Neural crest cell (in vitro differentiated cells): ENCODE results near the gene MITD1. TPM values are rescaled to one million over a fixed set of nuclear protein-coding genes. Genes with fewer than 3 reads are reported as not detected.

Experiments used
- DNase-seq: peaks from one replicate; pipeline ENCODE4 v3.0.0; 2021; ENCODE audit warnings: low read depth, mixed read lengths, low spot score
- H3K27ac Mint-ChIP-seq: one replicate; pipeline ENCODE4 v1.8.0; 2021; ENCODE audit warnings: mild to moderate bottlenecking, mixed read lengths; ENCODE audit not compliant: unreplicated experiment
- H3K27me3 Mint-ChIP-seq: 2 replicates; pipeline ENCODE4 v1.8.0; 2021; ENCODE audit warnings: low read depth, mild to moderate bottlenecking, mixed read lengths
- H3K36me3 Mint-ChIP-seq: 2 replicates; pipeline ENCODE4 v1.8.0; 2021; ENCODE audit warnings: low read depth, mild to moderate bottlenecking, mixed read lengths
- H3K4me1 Mint-ChIP-seq: 2 replicates; pipeline ENCODE4 v1.8.0; 2021; ENCODE audit warnings: mixed read lengths
- H3K4me3 Mint-ChIP-seq: one replicate; pipeline ENCODE4 v1.8.0; 2021; ENCODE audit warnings: mild to moderate bottlenecking, mixed read lengths
- H3K9me3 Mint-ChIP-seq: 2 replicates; pipeline ENCODE4 v1.8.0; 2021; ENCODE audit warnings: mixed read lengths
- CTCF ChIP-seq: fragments of 200-600 bp; sonication (generic); conservative IDR thresholded peaks from 2 replicates; pipeline ENCODE4 v1.5.0; 2021; ENCODE audit warnings: antibody characterized with exemption, mild to moderate bottlenecking
- total RNA-seq: library from RNA; stranded (reverse); gene quantifications from 2 replicates; pipeline ENCODE4 v1.2.1, GENCODE V29; 2021

The MITD1 gene
- total RNA-seq, 1 donor from 2014 or later, result 31.7 TPM

DNA sequence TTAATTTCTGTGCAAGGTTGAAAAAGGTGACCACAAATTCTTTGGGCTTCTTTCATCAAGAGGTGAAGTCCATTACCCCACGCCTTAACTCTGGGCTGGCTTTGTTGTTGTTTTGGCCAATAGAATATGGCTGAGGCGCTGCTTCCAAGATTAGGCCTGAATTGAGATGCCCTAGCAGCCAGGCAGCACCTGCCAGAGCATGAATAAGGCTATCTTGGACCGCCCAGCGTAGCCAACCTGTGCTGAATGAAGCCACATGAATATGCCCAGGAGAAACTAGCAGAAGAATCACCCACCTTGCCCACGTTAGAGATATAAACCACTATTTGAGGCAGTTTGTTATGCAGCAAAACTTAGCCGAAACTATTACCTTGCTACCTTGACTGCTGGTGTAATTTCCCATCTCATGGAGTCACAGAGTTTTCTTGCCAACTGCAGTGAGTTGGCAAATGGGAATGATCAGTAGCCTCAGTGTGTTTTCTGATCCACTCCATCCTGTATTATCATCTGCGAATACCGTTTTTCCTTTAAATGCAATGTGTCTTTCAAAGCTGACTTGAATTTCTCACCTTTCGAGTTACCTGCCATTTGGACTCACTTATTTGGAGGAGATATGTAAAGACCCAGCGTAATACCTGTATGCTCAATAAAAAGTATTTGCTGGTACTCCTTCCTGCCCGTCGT lies 26.8 kb downstream of the MITD1 start:
- H3K27me3 Mint-ChIP-seq, result no peaks in the 10 kb centered on the region
- DNase-seq, result no peak
- no peaks in the 10 kb centered on the region for H3K9me3 Mint-ChIP-seq
- peaks cover 3% of the 10 kb centered on the region for H3K36me3 Mint-ChIP-seq
- no peak for TF ChIP-seq CTCF
- H3K4me3 Mint-ChIP-seq, result no peak overlapping the region
- H3K4me1 Mint-ChIP-seq, result peaks cover 15% of the 10 kb centered on the region
- H3K27ac Mint-ChIP-seq, result peak overlapping the region; percentile 94

DNA sequence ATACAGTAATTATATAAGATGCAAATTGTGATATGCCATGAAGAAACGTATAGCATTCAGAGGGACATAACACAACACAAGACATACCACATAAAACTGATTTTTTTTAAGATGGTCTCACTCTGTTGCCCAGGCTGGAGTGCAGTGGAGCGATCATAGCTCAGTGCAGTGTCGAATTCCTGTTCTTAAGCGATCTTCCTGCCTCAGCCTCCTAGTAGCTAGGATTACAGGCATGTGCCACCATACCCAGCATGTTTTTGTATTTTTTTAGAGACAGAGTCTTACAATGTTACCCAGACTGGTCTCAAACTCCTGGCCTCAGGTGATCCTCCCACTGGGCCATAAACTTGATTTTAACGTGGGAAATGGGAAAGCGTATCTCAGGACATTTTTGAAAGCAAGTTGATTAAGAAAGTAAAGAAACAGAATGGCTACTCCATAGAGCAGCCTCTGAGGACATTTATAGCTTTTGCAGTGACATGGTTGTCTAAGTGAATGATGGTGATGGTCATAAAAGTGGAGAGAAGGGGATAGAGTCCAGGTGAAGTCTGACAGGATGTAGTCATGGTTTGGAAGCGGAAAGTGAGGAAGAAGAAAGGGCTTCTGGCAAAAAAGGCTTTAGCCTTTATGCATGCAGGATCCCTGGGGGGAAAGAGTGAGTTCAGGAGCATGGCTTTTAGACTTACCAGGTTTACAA lies 28.5 kb downstream of the MITD1 start:
- Mint-ChIP-seq H3K9me3 (no peaks in the 10 kb centered on the region), H3K36me3 (peaks cover 2% of the 10 kb centered on the region), H3K4me1 (peaks cover 14% of the 10 kb centered on the region), H3K4me3 (no peak overlapping the region), H3K27me3 (no peaks in the 10 kb centered on the region), H3K27ac (no peak overlapping the region)
- DNase-seq, result no peak
- TF ChIP-seq CTCF, result no peak

DNA sequence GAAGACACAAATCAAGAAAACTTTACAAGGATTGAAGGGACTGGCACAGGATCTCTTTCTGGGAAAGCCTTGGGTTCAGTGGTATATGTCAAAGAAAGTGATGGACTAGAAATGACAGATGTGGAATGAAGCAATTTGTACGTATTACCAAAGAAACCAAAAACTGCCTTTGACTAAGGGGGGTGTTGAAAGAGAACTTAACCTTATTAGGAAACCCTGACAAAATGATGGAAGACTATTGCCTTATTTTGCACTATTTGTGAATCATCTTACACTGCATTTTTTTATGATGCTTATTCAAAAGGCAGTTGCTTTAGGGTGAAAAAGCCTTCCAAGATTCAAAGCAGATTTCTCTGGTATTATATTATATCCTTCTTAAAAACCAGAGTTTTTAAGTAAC lies 30.2 kb downstream of the MITD1 start:
- no peaks in the 10 kb centered on the region for H3K27me3 Mint-ChIP-seq
- DNase-seq, result no peak
- no peaks in the 10 kb centered on the region for H3K36me3 Mint-ChIP-seq
- no peak for TF ChIP-seq CTCF
- peaks cover 8% of the 10 kb centered on the region for H3K4me1 Mint-ChIP-seq
- H3K27ac Mint-ChIP-seq, result no peak overlapping the region
- no peaks in the 10 kb centered on the region for H3K9me3 Mint-ChIP-seq
- H3K4me3 Mint-ChIP-seq, result no peak overlapping the region

- H3K27ac Mint-ChIP-seq, result peak within 1 kb of the TSS; percentile 96
- no peak for TF ChIP-seq CTCF
- peaks cover 4% of the 10 kb centered on the region for H3K36me3 Mint-ChIP-seq
- H3K9me3 Mint-ChIP-seq, result no peaks in the 10 kb centered on the region
- peaks cover 23% of the 10 kb centered on the region for H3K27me3 Mint-ChIP-seq
- peak; percentile 92 for DNase-seq
- H3K4me1 Mint-ChIP-seq, result peaks cover 18% of the 10 kb centered on the region
- peak within 1 kb of the TSS; percentile 97 for H3K4me3 Mint-ChIP-seq
Measured at GRCh38 chr2:99141110-99142108, 39.4 kb downstream of the MITD1 start, which contains the start of gene C2orf15. TSS of gene C2orf15 (plus strand) at chr2:99141707. CDS start at chr2:99150559, 8,852 bp downstream.

DNA sequence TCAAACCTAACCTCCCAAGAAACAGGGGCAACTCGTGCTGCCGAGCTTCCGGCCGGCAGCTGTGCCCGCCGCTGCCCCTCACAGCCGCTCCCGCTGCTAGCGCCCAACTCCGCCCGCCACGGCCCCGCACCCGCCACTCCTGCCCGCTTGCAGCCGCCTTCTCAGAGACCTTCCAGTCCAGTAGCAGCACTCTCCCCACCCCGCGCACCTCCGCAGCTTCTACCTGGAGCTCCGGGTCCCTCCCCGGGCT lies 40.1 kb downstream of the MITD1 start:
- TF ChIP-seq CTCF, result no peak
- Mint-ChIP-seq H3K27me3 (peaks cover 23% of the 10 kb centered on the region), H3K9me3 (no peaks in the 10 kb centered on the region), H3K27ac (peak overlapping the region; percentile 96), H3K36me3 (peaks cover 4% of the 10 kb centered on the region), H3K4me1 (peaks cover 18% of the 10 kb centered on the region), H3K4me3 (peak overlapping the region; percentile 97)
- DNase-seq, result no peak
